HCT116 (cell line): Measurements from ENCODE around the gene TBX4.

Experiments
- CTCF ChIP-seq, 3 experiments: fragments of 200-600 bp in 1 of 3; sonication (generic) in 1 of 3; IDR thresholded peaks in 2 of 3; conservative IDR thresholded peaks in 1 of 3; 2 replicates each; pipeline ENCODE4 v1.5.1; 2012 to 2017; ENCODE audit warnings: low read depth in 2 of 3, low read length in 2 of 3, antibody characterized with exemption in 1 of 3, borderline replicate concordance in 1 of 3, control low read depth in 1 of 3, mild to moderate bottlenecking in 1 of 3, mixed read lengths in 1 of 3, mixed run types in 1 of 3, moderate library complexity in 1 of 3; ENCODE audit not compliant: insufficient read depth in 1 of 3
- FOSL1 ChIP-seq: IDR thresholded peaks from 2 replicates; pipeline ENCODE4 v1.6.1; 2012; ENCODE audit warnings: low read depth
- POLR2A ChIP-seq: IDR thresholded peaks from 2 replicates; pipeline ENCODE4 v1.7.0; 2011; ENCODE audit warnings: borderline replicate concordance; ENCODE audit not compliant: insufficient read depth, insufficient read length; ENCODE audit errors: extremely low read depth
- POLR2AphosphoS5 ChIP-seq: IDR thresholded peaks from 2 replicates; pipeline ENCODE4 v1.6.1; 2011; ENCODE audit warnings: mild to moderate bottlenecking, low read depth, low read length, moderate library complexity

GRCh38 chr17:61468263-61468907 is 16.2 kb downstream of the TBX4 start:
- TF ChIP-seq CTCF (IDR thresholded peaks at IDR 0.05 in 2 of 3, conservative IDR thresholded peaks at IDR 0.05 in 1 of 3; ENCODE audit: borderline replicate concordance in 1 of 3, insufficient read depth in 1 of 3, low read depth in 2 of 3, low read length in 2 of 3) = no peak
- no peak for TF ChIP-seq POLR2AphosphoS5
- no peak for TF ChIP-seq POLR2A
- no peak for TF ChIP-seq FOSL1
